ENCODE measurements around the gene DNAJC18.
"Not testable (repeated sequence)": the region's sequence is repeated elsewhere in the genome, so short reads cannot be mapped to it uniquely, and the experiment has no call there.

- TF ChIP-seq, protein P1, sequence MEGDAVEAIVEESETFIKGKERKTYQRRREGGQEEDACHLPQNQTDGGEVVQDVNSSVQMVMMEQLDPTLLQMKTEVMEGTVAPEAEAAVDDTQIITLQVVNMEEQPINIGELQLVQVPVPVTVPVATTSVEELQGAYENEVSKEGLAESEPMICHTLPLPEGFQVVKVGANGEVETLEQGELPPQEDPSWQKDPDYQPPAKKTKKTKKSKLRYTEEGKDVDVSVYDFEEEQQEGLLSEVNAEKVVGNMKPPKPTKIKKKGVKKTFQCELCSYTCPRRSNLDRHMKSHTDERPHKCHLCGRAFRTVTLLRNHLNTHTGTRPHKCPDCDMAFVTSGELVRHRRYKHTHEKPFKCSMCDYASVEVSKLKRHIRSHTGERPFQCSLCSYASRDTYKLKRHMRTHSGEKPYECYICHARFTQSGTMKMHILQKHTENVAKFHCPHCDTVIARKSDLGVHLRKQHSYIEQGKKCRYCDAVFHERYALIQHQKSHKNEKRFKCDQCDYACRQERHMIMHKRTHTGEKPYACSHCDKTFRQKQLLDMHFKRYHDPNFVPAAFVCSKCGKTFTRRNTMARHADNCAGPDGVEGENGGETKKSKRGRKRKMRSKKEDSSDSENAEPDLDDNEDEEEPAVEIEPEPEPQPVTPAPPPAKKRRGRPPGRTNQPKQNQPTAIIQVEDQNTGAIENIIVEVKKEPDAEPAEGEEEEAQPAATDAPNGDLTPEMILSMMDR (IDR thresholded peaks at IDR 0.05), result not testable (repeated sequence)
- TF ChIP-seq POLR2A (IDR thresholded peaks at IDR 0.05), result not testable (repeated sequence)
Measured at GRCh38 chr5:139409116-139409515, 30.2 kb downstream of the DNAJC18 start.
